ENCODE results near the gene GRHPR.

- TF ChIP-seq GATA2 (IDR thresholded peaks at IDR 0.05; ENCODE audit: low read depth, low read length) (no peak), GATA3 (IDR thresholded peaks at IDR 0.05; ENCODE audit: low read depth, low read length) (no peak)
Measured at GRCh38 chr9:37373621-37374020, 48.9 kb upstream of the GRHPR start.
